ENCODE results near the gene PNMA8C. TPM values are rescaled to one million over a fixed set of nuclear protein-coding genes. Genes with fewer than 3 reads are reported as not detected.

Gene PNMA8C
- total RNA-seq, 1 donor, result 0.36 TPM

- peak; percentile 73 for DNase-seq (ENCODE audit: insufficient read length, low spot score, missing footprints)
- no peak for TF ChIP-seq CTCF (IDR thresholded peaks at IDR 0.05; ENCODE audit: extremely low read depth, low read depth, low read length)
- Histone ChIP-seq H2AFZ (ENCODE audit: low read length) (peak overlapping the region; percentile 88), H3K4me3 (ENCODE audit: insufficient read depth, low read length) (peak overlapping the region; percentile 65), H3K79me2 (ENCODE audit: insufficient read depth, low read length) (no peaks in the 10 kb centered on the region), H3K9me3 (ENCODE audit: low read depth, low read length) (no peaks in the 10 kb centered on the region), H3K4me2 (ENCODE audit: insufficient read depth, low read length) (peak overlapping the region; percentile 80), H3K4me1 (ENCODE audit: insufficient read depth, low read length) (peaks cover 40% of the 10 kb centered on the region), H4K20me1 (ENCODE audit: insufficient read depth, low read length) (no peaks in the 10 kb centered on the region), H3K27ac (ENCODE audit: low read depth, low read length) (no peak overlapping the region), H3K36me3 (ENCODE audit: insufficient read depth, low read length) (no peaks in the 10 kb centered on the region), H3K27me3 (ENCODE audit: insufficient read depth, low read length) (no peaks in the 10 kb centered on the region)
These were observed 43.2 kb upstream of the PNMA8C start for GRCh38 chr19:46471811-46472543.

- Histone ChIP-seq H4K20me1 (ENCODE audit: insufficient read depth, low read length) (no peaks in the 10 kb centered on the region), H2AFZ (ENCODE audit: low read length) (peak within 1 kb of the TSS; percentile 88), H3K4me2 (ENCODE audit: insufficient read depth, low read length) (peak within 1 kb of the TSS; percentile 80), H3K4me3 (ENCODE audit: insufficient read depth, low read length) (peak within 1 kb of the TSS; percentile 65), H3K79me2 (ENCODE audit: insufficient read depth, low read length) (no peaks in the 10 kb centered on the region), H3K4me1 (ENCODE audit: insufficient read depth, low read length) (peaks cover 41% of the 10 kb centered on the region), H3K27ac (ENCODE audit: low read depth, low read length) (no peak within 1 kb of the TSS), H3K36me3 (ENCODE audit: insufficient read depth, low read length) (no peaks in the 10 kb centered on the region), H3K9me3 (ENCODE audit: low read depth, low read length) (no peaks in the 10 kb centered on the region), H3K27me3 (ENCODE audit: insufficient read depth, low read length) (no peaks in the 10 kb centered on the region)
- TF ChIP-seq CTCF (IDR thresholded peaks at IDR 0.05; ENCODE audit: extremely low read depth, low read depth, low read length), result peak; percentile 19
- DNase-seq (ENCODE audit: insufficient read length, low spot score, missing footprints), result peak; percentile 94
These were observed 42.5 kb upstream of the PNMA8C start, which contains the start of gene PNMA8A for GRCh38 chr19:46471116-46471733. Gene PNMA8A (minus strand): TSS chr19:46471563. CDS start chr19:46471035, 528 bp downstream.

- peak; percentile 44 for DNase-seq (ENCODE audit: insufficient read length, low spot score, missing footprints)
- H3K4me2 ChIP-seq (ENCODE audit: insufficient read depth, low read length), result no peak overlapping the region
- no peaks in the 10 kb centered on the region for H4K20me1 ChIP-seq (ENCODE audit: insufficient read depth, low read length)
- H3K4me3 ChIP-seq (ENCODE audit: insufficient read depth, low read length), result no peak overlapping the region
- no peaks in the 10 kb centered on the region for H3K27me3 ChIP-seq (ENCODE audit: insufficient read depth, low read length)
- no peak overlapping the region for H3K27ac ChIP-seq (ENCODE audit: low read depth, low read length)
- H3K4me1 ChIP-seq (ENCODE audit: insufficient read depth, low read length), result peaks cover 35% of the 10 kb centered on the region
- H3K79me2 ChIP-seq (ENCODE audit: insufficient read depth, low read length), result no peaks in the 10 kb centered on the region
- H2AFZ ChIP-seq (ENCODE audit: low read length), result no peak overlapping the region
- no peaks in the 10 kb centered on the region for H3K9me3 ChIP-seq (ENCODE audit: low read depth, low read length)
- TF ChIP-seq CTCF (IDR thresholded peaks at IDR 0.05; ENCODE audit: extremely low read depth, low read depth, low read length), result no peak
- H3K36me3 ChIP-seq (ENCODE audit: insufficient read depth, low read length), result no peaks in the 10 kb centered on the region
These were observed 41.6 kb upstream of the PNMA8C start for GRCh38 chr19:46470376-46470775.

GRCh38 chr19:46469541-46470185 lies 40.9 kb upstream of the PNMA8C start:
- H3K27me3 ChIP-seq (ENCODE audit: insufficient read depth, low read length), result no peaks in the 10 kb centered on the region
- no peak overlapping the region for H3K4me2 ChIP-seq (ENCODE audit: insufficient read depth, low read length)
- H2AFZ ChIP-seq (ENCODE audit: low read length), result no peak overlapping the region
- no peaks in the 10 kb centered on the region for H3K9me3 ChIP-seq (ENCODE audit: low read depth, low read length)
- H3K4me3 ChIP-seq (ENCODE audit: insufficient read depth, low read length), result no peak overlapping the region
- no peaks in the 10 kb centered on the region for H3K79me2 ChIP-seq (ENCODE audit: insufficient read depth, low read length)
- no peaks in the 10 kb centered on the region for H4K20me1 ChIP-seq (ENCODE audit: insufficient read depth, low read length)
- peaks cover 32% of the 10 kb centered on the region for H3K4me1 ChIP-seq (ENCODE audit: insufficient read depth, low read length)
- no peak overlapping the region for H3K27ac ChIP-seq (ENCODE audit: low read depth, low read length)
- no peaks in the 10 kb centered on the region for H3K36me3 ChIP-seq (ENCODE audit: insufficient read depth, low read length)
- peak; percentile 55 for DNase-seq (ENCODE audit: insufficient read length, low spot score, missing footprints)
- TF ChIP-seq CTCF (IDR thresholded peaks at IDR 0.05; ENCODE audit: extremely low read depth, low read depth, low read length), result no peak

Measured in osteoblast (primary cell).